Measurements from ENCODE around the gene DZANK1. TPM values are rescaled to one million over a fixed set of nuclear protein-coding genes. Genes with fewer than 3 reads are reported as not detected.

The DZANK1 gene
- total and polyA plus RNA-seq, 2 donors, result 1.0 to 3.3 TPM

Other genes with a start within 250 kb of the DZANK1 start
- 10.9 TPM for gene ZNF133, start 178.5 kb downstream of the DZANK1 start, total RNA-seq
- 15.9 TPM for gene ZNF133, start 178.5 kb downstream of the DZANK1 start, polyA plus RNA-seq
- 9.6 TPM for gene POLR3F, start 360 bp upstream of the DZANK1 start, total RNA-seq
- 12.9 TPM for gene POLR3F, start 360 bp upstream of the DZANK1 start, polyA plus RNA-seq
- gene RBBP9, start 30.2 kb upstream of the DZANK1 start, total RNA-seq, result 12.7 TPM
- gene RBBP9, start 30.2 kb upstream of the DZANK1 start, polyA plus RNA-seq, result 8.9 TPM
- 47.7 TPM for gene SEC23B, start 40.9 kb upstream of the DZANK1 start, total RNA-seq
- gene SEC23B, start 40.9 kb upstream of the DZANK1 start, polyA plus RNA-seq, result 16.4 TPM
- gene SMIM26, start 100.4 kb upstream of the DZANK1 start, total RNA-seq, result 99.3 TPM
- gene SMIM26, start 100.4 kb upstream of the DZANK1 start, polyA plus RNA-seq, result 188 TPM
- 13.2 TPM for gene DTD1, start 121.0 kb upstream of the DZANK1 start, total RNA-seq
- gene DTD1, start 121.0 kb upstream of the DZANK1 start, polyA plus RNA-seq, result 16.9 TPM

All from thymus (tissue), 2 donors.